Measurements from ENCODE around the gene PSME2. TPM values are rescaled to one million over a fixed set of nuclear protein-coding genes. Genes with fewer than 3 reads are reported as not detected.

Gene PSME2
- total and polyA plus RNA-seq, 2 donors (not counting 3 experiments of a cell fraction or from before 2014, with no cell fraction given) = 66.5 to 126 TPM

GRCh38 chr14:24155100-24155499, 8.7 kb upstream of the PSME2 start:
- POLR2A ChIA-PET = no interaction called here
- no peaks in the 10 kb centered on the region for H3K27me3 ChIP-seq (ENCODE audit: control insufficient read depth in 2 of 2, insufficient read depth in 2 of 2, low read length in 2 of 2)
- H4K20me1 ChIP-seq (replicated peaks; ENCODE audit: control insufficient read depth, extremely low read depth, insufficient read depth, low read length) = no peaks in the 10 kb centered on the region
- H3K9me1 ChIP-seq (replicated peaks; ENCODE audit: control insufficient read depth, extremely low read depth, insufficient read depth, low read length) = no peaks in the 10 kb centered on the region
- no peak overlapping the region for H3K27ac ChIP-seq (ENCODE audit: insufficient read depth, low read depth, low read length)
- CTCF ChIA-PET = interaction anchor here (0.9 to 1.4 kb wide), 3 partner anchors 14 to 153 kb away, joined by 3 read pairs; partner anchors contain the start of genes CIDEB and EMC9
- no peak overlapping the region for H3K9ac ChIP-seq (replicated peaks; ENCODE audit: extremely low read depth, insufficient read depth, low read length)
- dilution Hi-C loops (cut with MboI; ENCODE audit: extremely low pct_ligation_motif_present, low sequenced_read_pairs) (no loop called here), intact Hi-C loops (cut with micrococcal nuclease) (no loop called here)
- H2AFZ ChIP-seq (ENCODE audit: low read depth, low read length) = no peak overlapping the region
- peaks cover 20 to 55% of the 10 kb centered on the region in 2 experiments for H3K36me3 ChIP-seq (ENCODE audit: control insufficient read depth in 2 of 2, extremely low read depth in 1 of 2, insufficient read depth in 2 of 2, low read length in 2 of 2)
- H3K4me1 ChIP-seq (ENCODE audit: control insufficient read depth, extremely low read depth, insufficient read depth, low read length) = no peaks in the 10 kb centered on the region
- H3K4me2 ChIP-seq (ENCODE audit: insufficient read depth, low read length) = no peak overlapping the region
- FAIRE-seq = no peak
- H3K4me3 ChIP-seq (replicated peaks in 1 of 3; ENCODE audit: insufficient read depth in 1 of 3, low read depth in 1 of 3, low read length in 3 of 3) = no peak overlapping the region
- DNase-seq (ENCODE audit: low read depth, low spot score) = no peak
- BruUV-seq (replicated peaks) = no TSS peak
- H3K79me2 ChIP-seq (ENCODE audit: control insufficient read depth, insufficient read depth, low read length) = no peaks in the 10 kb centered on the region
- no peak for TF ChIP-seq EZH2 (IDR thresholded peaks at IDR 0.05; ENCODE audit: borderline replicate concordance, low read depth, low read length, severe bottlenecking)
- no peak for TF ChIP-seq MAX (IDR thresholded peaks at IDR 0.05; ENCODE audit: insufficient read depth, insufficient read length)
- no peak for TF ChIP-seq JUN (IDR thresholded peaks at IDR 0.05; ENCODE audit: borderline replicate concordance, insufficient read depth, insufficient read length, low read depth)
- TF ChIP-seq GATA2 (IDR thresholded peaks at IDR 0.05; ENCODE audit: insufficient read depth, insufficient read length, low read depth, low read length) = no peak
- no peak for TF ChIP-seq MYC (IDR thresholded peaks at IDR 0.05; ENCODE audit: low read depth, low read length)
- no peak for TF ChIP-seq FOS (IDR thresholded peaks at IDR 0.05; ENCODE audit: borderline replicate concordance, insufficient read depth, low read length)
- no peak for TF ChIP-seq POLR2A (IDR thresholded peaks at IDR 0.05; ENCODE audit: low read depth, low read length)
- TF ChIP-seq POLR2AphosphoS5 (IDR thresholded peaks at IDR 0.05; ENCODE audit: insufficient read depth, low read depth, low read length) = no peak
- no peak for TF ChIP-seq CTCF (IDR thresholded peaks at IDR 0.05; ENCODE audit: extremely low read depth in 1 of 2, insufficient read depth in 1 of 2, low read depth in 1 of 2, low read length in 2 of 2)
- no peaks in the 10 kb centered on the region for H3K9me3 ChIP-seq (replicated peaks; ENCODE audit: control insufficient read depth, insufficient read depth, low read length)
